Renal cortex interstitium (tissue), 11 donors: ENCODE data around the gene NEGR1. TPM values are rescaled to one million over a fixed set of nuclear protein-coding genes. Genes with fewer than 3 reads are reported as not detected.
A peak's percentile ranks its signal among the peaks of the same experiment; 100 is the strongest.

ENCODE experiments used
- DNase-seq, 11 donors: peaks; one replicate each; pipeline ENCODE4 v3.0.0-alpha.2; 2013; ENCODE audit warnings: low read depth in 9 of 11, low spot score in 4 of 11; ENCODE audit errors: extremely low read depth in 1 of 11
- polyA plus RNA-seq, 3 donors: library from polyadenylated mRNA; unstranded; fragments of 120-200 nt; gene quantifications; one replicate each; pipeline ENCODE4 v1.2.1, GENCODE V29; 2013; ENCODE audit not compliant: insufficient read length in 3 of 3

The NEGR1 gene
- polyA plus RNA-seq, 3 donors: 2.8 to 3.9 (median 3.5) TPM

DNA sequence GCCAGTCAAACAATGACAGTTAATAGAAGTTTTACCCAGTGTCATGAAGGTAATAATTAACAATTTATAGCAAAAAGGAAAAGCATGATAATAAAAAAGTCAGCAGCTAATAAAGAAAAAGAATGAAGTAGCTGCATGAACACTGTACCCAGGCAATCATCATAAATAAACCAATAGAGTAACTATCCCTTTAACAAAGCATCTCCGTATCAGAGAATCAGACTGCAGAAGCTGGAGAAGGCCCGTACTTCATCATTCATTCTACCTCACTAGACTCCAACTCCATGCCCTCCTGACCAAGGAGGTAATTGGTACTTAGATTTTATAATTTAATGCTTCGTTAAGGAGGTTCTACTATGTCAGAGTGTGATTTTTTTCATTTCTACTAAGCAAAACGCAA, 140.5 kb downstream of the NEGR1 start:
- DNase-seq: no peak

DNA sequence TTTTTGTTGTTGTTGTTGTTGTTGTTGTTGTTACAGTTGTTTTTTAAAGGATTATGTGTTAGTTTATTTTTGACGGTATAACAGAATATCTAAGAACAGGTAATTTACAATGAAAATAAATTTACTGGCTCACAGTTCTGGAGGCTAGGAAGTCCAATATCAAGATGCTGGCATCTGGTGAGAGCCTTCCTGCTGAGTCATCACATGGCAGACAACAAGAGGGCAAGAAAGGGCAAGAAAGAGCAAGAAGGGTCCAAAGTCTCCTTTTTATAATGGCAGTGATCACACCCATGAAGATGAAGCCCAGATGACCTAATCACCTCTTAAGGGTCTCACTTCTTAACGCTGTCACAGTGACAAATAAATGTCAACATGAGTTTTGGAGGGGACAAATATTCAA, 142.1 kb downstream of the NEGR1 start:
- DNase-seq: no peak

DNA sequence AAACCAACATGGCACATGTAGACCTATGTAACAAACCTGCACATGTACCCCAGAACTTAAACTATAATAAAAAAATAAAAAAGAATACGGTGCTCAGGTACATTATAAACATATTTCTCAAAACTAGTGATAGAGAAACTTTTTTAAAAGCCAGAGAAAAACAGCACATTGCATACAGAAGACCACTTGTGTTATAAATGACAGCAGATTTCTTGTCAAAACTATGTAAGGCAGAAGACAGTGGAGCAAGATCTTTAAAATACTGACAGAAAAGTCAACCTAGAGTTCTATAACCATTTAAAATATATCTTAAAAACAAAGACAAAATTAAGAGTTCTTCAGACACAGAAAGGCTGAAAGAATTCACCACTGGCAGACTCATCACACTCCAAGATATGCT, 144.7 kb downstream of the NEGR1 start:
- DNase-seq: no peak

DNA sequence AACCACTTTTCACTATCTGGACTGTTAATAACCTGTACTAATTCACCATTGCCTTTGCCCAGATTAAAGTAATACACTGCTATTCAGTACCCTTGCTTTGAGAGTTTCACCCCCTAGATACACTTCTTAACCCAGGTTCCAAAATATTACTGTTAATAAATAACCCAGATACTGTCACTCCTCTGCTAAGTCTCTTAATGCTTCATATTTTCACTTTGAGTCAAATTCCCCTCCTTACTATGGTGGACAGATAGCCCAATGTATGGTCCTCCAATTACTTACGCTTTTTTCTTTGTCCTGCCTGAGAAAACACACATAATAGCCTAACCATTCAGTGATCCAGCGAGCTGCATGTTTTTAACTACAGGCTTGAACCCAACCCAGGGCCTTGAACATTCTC, 152.5 kb downstream of the NEGR1 start:
- no peak for DNase-seq

- peak in 8 of 11 donors; percentile 2 to 33 (median 13) for DNase-seq
Measured at GRCh38 chr1:72122099-72122880, 160.0 kb downstream of the NEGR1 start.

DNA sequence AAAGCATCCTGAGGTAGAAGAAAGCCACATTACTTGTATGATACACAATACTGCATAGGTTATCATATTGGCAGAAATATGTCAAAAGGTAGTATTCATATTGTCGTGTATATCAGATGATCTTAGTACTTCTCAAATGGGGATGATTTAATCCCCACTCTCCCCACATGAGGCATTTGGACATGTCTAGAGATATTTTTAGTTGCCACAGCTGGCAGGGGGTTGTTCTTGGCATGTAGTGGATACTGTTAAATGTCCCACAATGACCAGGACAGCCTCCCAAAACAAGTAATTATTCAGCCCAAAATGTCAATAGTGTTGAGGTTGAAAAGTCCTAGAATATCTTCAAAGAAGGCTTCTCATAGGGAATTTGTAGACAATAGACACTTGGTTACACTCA, 162.8 kb downstream of the NEGR1 start:
- no peak for DNase-seq

DNA sequence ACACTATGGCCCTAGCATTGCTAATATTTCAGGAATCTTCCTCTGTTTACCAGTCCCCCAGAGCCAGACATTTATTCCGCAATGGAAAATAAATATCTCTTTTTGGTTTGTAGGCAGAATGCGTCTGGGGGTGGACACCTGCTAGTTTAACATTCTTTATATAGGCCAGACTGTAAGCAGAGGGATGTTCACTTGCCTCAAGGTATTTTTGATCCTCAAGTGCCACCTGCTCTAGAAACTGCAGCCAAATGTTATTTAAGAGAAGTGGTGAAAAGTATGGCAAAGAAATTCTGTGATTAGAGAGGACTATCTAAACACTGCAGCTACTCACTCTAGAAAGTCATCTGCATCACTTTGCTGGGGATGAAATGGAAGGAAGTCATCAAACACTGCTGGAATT, 164.7 kb downstream of the NEGR1 start:
- no peak for DNase-seq

DNA sequence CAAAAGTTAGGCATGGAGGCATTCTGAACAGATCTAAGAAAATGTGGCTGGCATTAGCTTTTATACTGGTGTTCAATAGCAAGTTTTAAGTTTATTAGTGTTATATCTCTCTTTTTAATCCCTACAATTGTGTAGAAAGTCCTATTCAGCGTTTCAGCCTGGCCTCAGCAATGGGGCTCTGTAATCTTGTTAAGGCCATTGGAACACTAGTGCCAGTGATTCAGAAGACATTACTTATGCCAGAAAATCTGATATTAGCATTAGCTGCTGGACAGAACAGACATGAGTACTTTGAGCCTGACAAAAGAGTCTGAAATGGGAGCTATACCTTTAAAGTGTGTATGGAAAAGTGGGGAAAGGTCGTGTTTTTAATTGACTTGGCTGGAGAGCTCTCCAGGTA, 167.0 kb downstream of the NEGR1 start:
- no peak for DNase-seq

- no peak for DNase-seq
Measured at GRCh38 chr1:72111662-72112061, 170.7 kb downstream of the NEGR1 start.

DNA sequence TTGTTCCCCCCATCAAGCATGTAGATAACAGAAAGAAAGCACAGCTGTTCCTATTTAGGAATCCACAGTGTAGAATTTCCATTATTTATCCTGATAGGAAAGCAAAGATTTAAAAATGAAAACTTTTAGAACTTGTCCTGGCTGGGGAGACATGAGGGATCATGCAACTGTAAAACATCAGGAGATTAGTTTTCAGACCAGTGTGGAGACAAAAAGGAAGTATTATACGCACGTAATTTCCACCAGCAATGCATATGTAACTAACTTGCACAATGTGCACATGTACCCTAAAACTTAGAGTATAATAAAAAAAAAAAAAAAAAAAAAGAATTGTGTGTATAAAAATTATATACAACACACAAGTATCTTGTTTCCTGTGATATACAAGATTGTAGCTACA, 172.4 kb downstream of the NEGR1 start:
- DNase-seq: no peak

DNA sequence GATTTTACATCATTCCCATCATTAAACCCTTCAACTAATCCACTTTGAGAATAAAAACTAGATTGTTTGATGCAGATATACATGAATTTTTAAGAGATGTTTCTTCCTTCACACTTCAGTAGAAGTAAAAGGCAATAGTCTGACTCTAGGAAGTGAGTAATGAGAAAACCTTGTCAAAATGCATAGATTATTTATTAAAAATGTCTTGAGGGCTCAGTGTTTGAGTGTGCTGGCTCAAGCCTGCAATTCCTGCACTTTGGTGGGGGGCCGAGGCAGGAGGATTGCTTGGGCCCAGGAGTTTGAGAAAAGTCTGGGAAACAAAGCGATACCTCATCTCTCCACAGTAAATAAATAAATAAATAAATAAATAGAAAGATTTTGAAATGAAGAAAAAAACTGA, 177.1 kb downstream of the NEGR1 start:
- DNase-seq: no peak

DNA sequence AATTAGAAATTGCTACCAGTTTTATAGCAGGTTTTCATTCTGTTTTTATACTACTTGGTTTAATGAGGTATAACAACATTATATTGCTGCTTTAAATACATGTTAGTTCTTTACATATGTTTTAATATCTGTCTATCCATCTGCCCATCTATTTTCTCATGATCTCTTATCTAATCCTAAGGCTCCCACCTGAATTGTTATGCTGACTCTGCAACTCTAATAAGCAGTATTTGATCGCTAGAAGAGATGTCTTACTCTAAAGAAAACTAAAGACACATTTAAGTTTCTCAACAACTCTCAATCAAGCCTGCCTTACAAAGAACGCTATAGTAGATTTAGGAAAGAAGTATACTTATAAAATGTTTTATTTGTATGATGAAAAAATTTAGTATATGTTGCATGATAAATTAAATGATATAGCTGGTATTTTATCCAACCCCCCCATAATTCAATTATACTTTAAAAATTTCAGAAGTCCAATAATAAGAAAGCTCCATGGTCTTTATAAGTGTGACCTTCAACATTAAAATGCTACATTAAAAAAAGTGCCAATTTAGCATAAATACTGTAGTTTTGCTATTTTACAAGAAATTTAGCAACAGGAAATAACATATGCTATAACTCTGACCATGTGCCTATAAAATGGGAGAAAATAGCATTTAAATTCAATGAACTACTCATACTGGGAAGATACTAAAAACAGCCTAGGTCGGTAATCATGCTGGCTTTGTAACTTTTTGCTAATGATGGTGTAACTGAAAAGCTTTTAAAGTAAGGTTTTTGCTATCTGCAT, 180.3 kb downstream of the NEGR1 start:
- DNase-seq: no peak

DNA sequence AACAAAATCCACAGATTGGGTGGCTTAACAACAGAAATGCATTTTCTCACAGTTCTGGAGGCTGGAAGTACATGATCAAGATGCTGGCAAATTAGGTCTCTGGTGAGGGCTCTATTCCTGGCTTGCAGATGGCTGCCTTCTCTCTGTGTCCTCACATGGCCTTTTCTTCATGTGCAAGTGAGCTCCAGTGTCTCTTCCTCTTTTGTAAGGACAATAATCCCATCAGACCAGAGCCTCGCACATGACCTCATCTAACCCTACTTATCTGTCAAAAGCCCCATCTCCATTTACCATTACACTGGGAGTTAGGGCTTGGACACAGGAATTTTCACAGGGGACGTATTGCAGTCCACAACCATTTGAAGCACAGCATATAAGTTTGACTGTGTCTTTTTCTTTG, 181.6 kb downstream of the NEGR1 start:
- no peak for DNase-seq

DNA sequence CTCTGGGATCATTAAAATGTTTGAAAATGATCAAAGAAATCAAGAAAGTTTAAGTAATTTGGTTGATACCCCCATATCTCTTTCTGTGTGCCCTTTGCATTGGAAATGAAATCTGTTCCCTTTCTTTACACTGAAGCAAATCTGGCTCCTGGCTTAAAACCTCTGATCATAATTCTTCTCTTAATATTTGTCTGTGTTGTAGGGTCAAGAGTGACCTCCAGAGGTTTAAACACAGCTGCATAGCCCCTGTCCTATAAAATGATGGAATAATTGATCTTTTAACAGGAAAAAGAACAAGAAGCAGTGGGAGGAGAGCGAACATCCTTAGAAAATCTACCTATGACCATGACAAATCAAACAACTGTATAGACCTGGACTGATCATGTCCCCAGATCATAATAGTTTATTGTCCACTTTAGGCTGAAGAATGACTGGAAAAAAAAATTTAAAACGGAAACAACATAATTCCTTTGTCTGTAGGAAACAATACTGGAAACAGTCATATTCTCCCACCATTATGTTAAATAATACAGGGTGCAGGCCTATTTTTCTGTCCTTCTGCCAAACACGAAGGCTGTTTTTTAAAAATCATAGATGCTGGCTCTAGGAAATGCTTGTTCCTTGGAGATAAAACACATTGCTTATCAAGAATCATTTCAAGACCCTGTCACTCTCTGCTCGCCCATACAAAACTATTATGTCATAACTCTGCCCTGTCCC, 184.3 kb downstream of the NEGR1 start:
- no peak for DNase-seq

DNA sequence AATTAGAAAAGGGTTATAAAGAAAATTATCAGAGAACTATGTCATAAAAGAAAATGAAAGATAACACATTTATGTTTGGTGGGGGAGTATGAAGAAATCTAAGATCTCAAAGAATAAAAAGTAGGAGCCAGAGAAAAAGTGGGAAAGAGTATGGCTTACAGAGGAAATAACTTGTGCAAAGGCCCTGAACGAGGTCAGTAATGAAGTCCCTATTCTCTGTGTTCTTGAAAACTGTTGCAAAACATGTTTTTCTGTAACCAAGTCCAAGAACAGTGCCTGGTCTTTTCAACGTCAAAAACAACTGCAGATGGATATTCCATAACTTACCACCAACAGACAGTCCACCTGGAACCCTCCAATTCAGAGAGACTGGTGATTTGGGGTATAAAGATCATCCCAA, 188.1 kb downstream of the NEGR1 start:
- no peak for DNase-seq

DNA sequence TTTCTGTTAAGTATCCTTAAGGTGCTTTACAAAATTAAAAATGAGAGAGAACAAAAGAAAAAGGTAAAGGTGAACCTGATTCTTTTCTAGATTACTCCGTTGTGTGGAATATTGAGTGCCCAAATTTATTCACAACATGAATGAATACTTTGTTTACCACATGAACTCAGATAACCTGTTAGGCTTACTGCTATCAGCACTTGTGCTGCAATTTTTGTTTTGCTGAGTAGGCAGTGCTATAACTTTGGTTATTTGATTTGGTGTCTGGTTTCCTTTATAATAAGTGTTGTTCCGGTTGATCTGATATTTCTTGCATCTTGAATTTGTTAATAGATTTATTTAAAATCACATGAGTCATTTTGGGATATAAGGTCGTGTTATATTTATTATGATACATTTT, 195.9 kb downstream of the NEGR1 start:
- DNase-seq: no peak

DNA sequence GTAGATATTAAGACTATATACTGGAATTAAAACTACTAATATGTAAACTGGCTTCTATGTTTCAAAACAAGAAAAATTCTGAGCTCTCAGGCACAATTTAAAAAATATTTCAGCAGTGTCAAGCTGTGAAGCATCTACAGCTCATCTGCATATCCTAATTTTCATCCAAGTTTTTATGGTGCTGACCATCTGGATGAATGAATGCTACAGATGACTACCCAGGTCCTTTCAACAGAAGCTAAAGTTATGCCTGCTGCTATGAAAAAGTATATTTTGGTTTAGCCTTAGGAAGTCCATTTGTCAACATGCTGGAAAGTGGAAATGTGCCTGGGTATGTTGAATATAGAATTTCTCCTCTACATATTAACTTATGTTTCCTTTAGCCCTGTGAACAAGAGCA, 206.9 kb downstream of the NEGR1 start:
- DNase-seq: no peak

DNA sequence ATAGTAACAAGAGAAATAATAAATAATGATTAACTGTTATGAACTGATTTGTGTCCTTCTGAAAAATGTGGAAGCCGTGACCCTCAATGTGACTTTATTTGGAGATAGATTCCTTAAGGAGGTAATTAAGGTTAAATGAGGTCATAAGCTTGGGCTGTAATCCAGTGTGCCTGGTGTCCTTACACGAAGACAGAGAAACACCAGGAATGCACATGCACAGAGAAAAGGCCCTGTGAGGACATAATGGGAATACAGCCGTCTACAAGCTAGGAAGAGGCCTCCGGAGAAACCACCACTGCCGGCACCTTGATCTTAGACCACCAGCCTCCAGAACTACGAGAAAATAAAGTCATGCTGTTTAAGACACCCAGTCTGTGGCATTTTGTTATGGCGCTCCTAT, 215.9 kb downstream of the NEGR1 start:
- no peak for DNase-seq

DNA sequence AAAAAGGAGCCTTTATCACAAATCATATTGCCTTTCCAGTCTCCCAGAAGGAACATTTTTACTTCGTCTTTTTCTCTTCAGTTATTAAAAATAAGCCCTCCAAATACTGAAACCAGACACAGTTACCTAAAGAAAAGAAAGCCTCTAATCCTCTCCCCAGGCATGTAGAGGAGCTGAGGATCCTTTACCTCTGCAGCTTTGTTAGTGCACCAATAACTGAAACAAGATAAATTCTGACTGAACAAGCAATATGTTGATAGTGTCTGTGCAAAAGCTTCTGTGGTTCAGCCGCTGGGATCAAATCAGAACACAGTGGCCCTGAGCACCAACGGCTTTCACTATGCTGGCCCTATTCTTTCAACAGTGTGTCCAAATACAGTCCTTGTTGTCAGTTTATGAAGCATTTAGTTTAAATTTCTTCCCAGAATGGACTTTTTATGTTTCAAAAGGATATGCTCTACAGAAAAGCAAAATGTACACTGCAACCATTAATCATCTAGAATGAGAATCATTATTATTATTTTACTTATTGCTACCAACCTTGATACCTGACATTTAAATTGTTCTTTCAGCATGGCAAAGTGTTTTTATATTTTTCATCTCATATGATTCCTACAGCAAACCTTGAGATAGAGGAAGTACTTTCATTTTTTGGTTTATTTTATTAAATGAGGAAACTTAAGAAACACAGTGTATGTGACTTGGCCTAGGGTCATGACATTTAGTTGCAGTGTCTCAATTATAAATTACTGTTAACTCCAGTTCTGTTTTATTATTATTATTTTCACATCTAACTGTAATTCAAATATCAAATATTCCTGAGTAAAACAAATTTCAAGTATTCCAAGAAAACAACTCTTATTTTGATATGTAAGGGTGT, 217.9 kb downstream of the NEGR1 start:
- DNase-seq: no peak
